ENCODE data around the gene BCL6B. TPM values are rescaled to one million over a fixed set of nuclear protein-coding genes. Genes with fewer than 3 reads are reported as not detected.
"Not testable (repeated sequence)": the region's sequence is repeated elsewhere in the genome, so short reads cannot be mapped to it uniquely, and the experiment has no call there.

The BCL6B gene
- total RNA-seq, 8 experiments from 2014 or later = 0.05 to 1.5 (median 0.58) TPM; not detected in 1

- Histone ChIP-seq H3K27ac (no peak overlapping the region), H3K4me1 (replicated peaks in 1 of 2) (peaks cover 13 to 30% of the 10 kb centered on the region in 2 donors), H3K4me3 (no peak overlapping the region)
- ATAC-seq (replicated peaks in 6 of 8) = no peak
- in situ Hi-C loops (cut with MboI; ENCODE audit: low pct_unique_long_range_greater_than_20kb in 2 of 9, low sequenced_read_pairs in 9 of 9, unreplicated experiment in 9 of 9) = loop anchor here in 6 of 9 experiments (10.0 to 25.0 kb wide), 5 partner anchors 87 to 515 kb away; partner anchors contain the start of genes SENP3 (in 1 of the 6), SLC2A4 (in 1 of the 6), TNFSF13 (in 1 of the 6) and YBX2 (in 1 of the 6)
- 23 to 98% (median 76%) methylated on average over 4 to 6 of the region's 6 CpGs; no CpG with 5 or more reads in 2 of the 10 experiments for WGBS, 10 experiments
Measured at GRCh38 chr17:7047566-7047965, 24.7 kb downstream of the BCL6B start.

GRCh38 chr17:7048968-7049367 is 26.1 kb downstream of the BCL6B start:
- peaks cover 8 to 16% of the 10 kb centered on the region in 2 donors for H3K4me1 ChIP-seq (replicated peaks in 1 of 2)
- in situ Hi-C loops (cut with MboI; ENCODE audit: low pct_unique_long_range_greater_than_20kb in 2 of 9, low sequenced_read_pairs in 9 of 9, unreplicated experiment in 9 of 9) = loop anchor here in 6 of 9 experiments (10.0 to 25.0 kb wide), 5 partner anchors 86 to 513 kb away; partner anchors contain the start of genes SENP3 (in 1 of the 6), SLC2A4 (in 1 of the 6), TNFSF13 (in 1 of the 6) and YBX2 (in 1 of the 6)
- 0 to 80% (median 62%) methylated on average over 1 to 6 of the region's 6 CpGs for WGBS, 10 experiments
- H3K4me3 ChIP-seq = no peak overlapping the region
- peak in 1 of 8 experiments; percentile 18 for ATAC-seq (replicated peaks in 6 of 8)
- no peak overlapping the region for H3K27ac ChIP-seq

GRCh38 chr17:7050583-7050982 is 27.7 kb downstream of the BCL6B start:
- not testable (repeated sequence) for H3K27ac ChIP-seq; ATAC-seq (replicated peaks in 6 of 8); H3K4me3 ChIP-seq
- in situ Hi-C loops (cut with MboI; ENCODE audit: low pct_unique_long_range_greater_than_20kb in 2 of 9, low sequenced_read_pairs in 9 of 9, unreplicated experiment in 9 of 9) = loop anchor here in 2 of 9 experiments (5.0 to 25.0 kb wide), 2 partner anchors 82 to 112 kb away; no protein-coding TSS in a partner anchor
- 29 to 93% (median 55%) methylated on average over 1 to 4 of the region's 9 CpGs; no CpG with 5 or more reads in 3 of the 10 experiments for WGBS, 10 experiments
- peaks cover 8 to 13% of the 10 kb centered on the region in 2 donors for H3K4me1 ChIP-seq (replicated peaks in 1 of 2)

DNA sequence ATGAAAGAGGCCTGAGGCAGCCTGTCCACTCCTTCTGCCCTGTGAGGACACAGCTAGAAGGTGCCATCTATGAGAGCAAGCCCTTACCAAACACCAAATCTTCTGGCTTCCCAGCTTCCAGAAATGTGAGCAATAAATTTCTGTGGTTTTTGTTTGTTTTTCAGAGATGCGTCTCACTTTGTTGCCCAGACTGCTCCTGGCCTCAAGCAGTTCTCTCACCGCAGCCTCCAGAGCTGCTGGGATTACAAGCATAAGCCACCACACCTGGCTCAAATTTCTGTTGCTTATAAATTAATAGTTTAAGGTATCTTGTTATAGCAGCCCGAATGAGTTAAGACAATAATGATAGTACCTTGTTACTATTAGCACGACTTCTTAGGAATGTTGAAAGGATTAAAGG is 33.5 kb downstream of the BCL6B start:
- H3K4me3 ChIP-seq = no peak overlapping the region
- 80 to 93% (median 91%) methylated on average over 1 to 4 of the region's 4 CpGs; no CpG with 5 or more reads in 5 of the 10 experiments for WGBS, 10 experiments
- no peak overlapping the region for H3K27ac ChIP-seq
- no peaks in the 10 kb centered on the region for H3K4me1 ChIP-seq (replicated peaks in 1 of 2)
- in situ Hi-C loops (cut with MboI; ENCODE audit: low pct_unique_long_range_greater_than_20kb in 2 of 9, low sequenced_read_pairs in 9 of 9, unreplicated experiment in 9 of 9) = loop anchor here in 1 of 9 experiments (25.0 kb wide), 1 partner anchor 106 kb away; no protein-coding TSS in a partner anchor
- no peak for ATAC-seq (replicated peaks in 6 of 8)

DNA sequence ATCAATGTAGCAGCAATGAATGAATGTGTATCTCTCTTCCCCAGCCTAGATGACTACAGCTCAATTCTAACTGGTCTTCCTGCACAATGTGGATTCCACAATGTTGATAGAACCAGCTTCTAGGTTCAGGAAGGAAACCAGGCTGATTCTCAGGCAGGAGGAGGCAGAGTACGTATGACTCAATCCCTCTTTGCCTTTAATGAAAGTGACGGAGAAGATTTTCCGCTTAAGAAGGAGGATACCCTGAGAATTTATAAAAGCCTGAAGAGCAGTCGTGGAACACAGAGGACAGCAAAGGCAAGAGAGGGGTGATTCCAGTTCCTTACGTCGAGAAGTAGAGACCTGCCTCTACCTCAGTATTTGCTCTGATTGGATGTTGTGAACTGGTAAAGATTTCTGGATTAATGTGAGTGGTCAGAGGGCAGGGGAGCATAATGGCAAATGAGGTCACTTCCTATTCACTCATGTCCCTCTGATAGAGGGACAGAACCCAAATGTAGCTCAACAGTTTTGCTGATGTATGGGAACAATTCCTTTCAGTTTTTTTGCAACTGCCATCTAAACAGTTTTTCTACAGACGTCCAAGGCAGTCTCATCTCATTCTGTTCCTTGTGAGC is 36.1 kb downstream of the BCL6B start:
- Histone ChIP-seq H3K4me3 (no peak overlapping the region), H3K4me1 (replicated peaks in 1 of 2) (peaks cover 0 to 17% of the 10 kb centered on the region in 2 donors), H3K27ac (no peak overlapping the region)
- WGBS, 10 experiments = 57 to 85% (median 76%) methylated on average over 2 to 7 of the region's 7 CpGs; no CpG with 5 or more reads in 3 of the 10 experiments
- peak in 2 of 8 experiments; percentile 19 to 22 for ATAC-seq (replicated peaks in 6 of 8)
- in situ Hi-C loops (cut with MboI; ENCODE audit: low pct_unique_long_range_greater_than_20kb in 2 of 9, low sequenced_read_pairs in 9 of 9, unreplicated experiment in 9 of 9) = loop anchor here in 1 of 9 experiments (25.0 kb wide), 1 partner anchor 103 kb away; no protein-coding TSS in a partner anchor

GRCh38 chr17:7060165-7060891 is 37.5 kb downstream of the BCL6B start:
- Histone ChIP-seq H3K4me1 (replicated peaks in 1 of 2) (peaks cover 0 to 22% of the 10 kb centered on the region in 2 donors), H3K4me3 (no peak overlapping the region), H3K27ac (no peak overlapping the region)
- whole genome bisulfite sequencing, 10 experiments = 4 to 83% (median 29%) methylated on average over 1 to 6 of the region's 6 CpGs
- ATAC-seq (replicated peaks in 6 of 8) = peak in 5 of 8 experiments; percentile 68 to 76 (median 75)
- in situ Hi-C loops (cut with MboI; ENCODE audit: low pct_unique_long_range_greater_than_20kb in 2 of 9, low sequenced_read_pairs in 9 of 9, unreplicated experiment in 9 of 9) = loop anchor here in 1 of 9 experiments (25.0 kb wide), 1 partner anchor 102 kb away; no protein-coding TSS in a partner anchor

DNA sequence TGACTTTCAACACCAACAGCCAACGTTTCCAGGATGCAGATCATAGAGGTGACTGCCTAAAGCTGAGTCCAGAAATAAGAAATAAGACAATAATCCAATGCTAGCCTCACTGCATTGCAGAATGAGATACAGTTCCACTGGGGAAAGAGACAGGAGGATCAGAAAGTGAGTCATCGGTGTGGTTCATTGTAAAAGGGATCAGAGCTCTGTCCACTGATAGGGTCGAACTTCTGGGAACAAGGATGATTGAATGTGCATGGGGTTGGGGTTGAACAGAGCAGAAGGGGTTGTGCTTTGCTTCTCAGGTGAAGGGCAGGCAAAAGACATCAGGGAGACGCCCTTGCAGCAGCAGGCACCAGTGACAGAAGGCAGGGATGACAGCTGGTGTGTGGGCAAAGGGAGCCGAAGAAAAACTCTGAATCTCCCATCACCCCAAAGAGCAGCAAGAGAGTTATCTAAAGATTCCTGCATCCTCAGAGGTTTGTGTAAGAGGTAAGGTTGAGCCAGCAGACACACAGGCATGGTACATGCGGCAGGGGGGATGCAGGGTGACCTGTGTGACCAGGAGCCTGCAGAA is 40.8 kb downstream of the BCL6B start:
- Histone ChIP-seq H3K4me1 (replicated peaks in 1 of 2) (peaks cover 0 to 22% of the 10 kb centered on the region in 2 donors), H3K4me3 (no peak overlapping the region), H3K27ac (peak overlapping the region in 1 of 2 donors; percentile 64)
- peak in 6 of 8 experiments; percentile 31 to 71 (median 62) for ATAC-seq (replicated peaks in 6 of 8)
- 0 to 76% (median 37%) methylated on average over 1 to 5 of the region's 6 CpGs; no CpG with 5 or more reads in 1 of the 10 experiments for WGBS, 10 experiments
- in situ Hi-C loops (cut with MboI; ENCODE audit: low pct_unique_long_range_greater_than_20kb in 2 of 9, low sequenced_read_pairs in 9 of 9, unreplicated experiment in 9 of 9) = loop anchor here in 1 of 9 experiments (25.0 kb wide), 1 partner anchor 99 kb away; no protein-coding TSS in a partner anchor

GRCh38 chr17:7064261-7064660 is 41.4 kb downstream of the BCL6B start:
- Histone ChIP-seq H3K4me1 (replicated peaks in 1 of 2) (peaks cover 0 to 22% of the 10 kb centered on the region in 2 donors), H3K4me3 (no peak overlapping the region), H3K27ac (peak overlapping the region in 1 of 2 donors; percentile 64)
- ATAC-seq (replicated peaks in 6 of 8) = peak in 6 of 8 experiments; percentile 20 to 80 (median 45)
- in situ Hi-C loops (cut with MboI; ENCODE audit: low pct_unique_long_range_greater_than_20kb in 2 of 9, low sequenced_read_pairs in 9 of 9, unreplicated experiment in 9 of 9) = loop anchor here in 1 of 9 experiments (25.0 kb wide), 1 partner anchor 98 kb away; no protein-coding TSS in a partner anchor
- WGBS, 10 experiments = 0 to 80% (median 42%) methylated on average over 1 to 3 of the region's 4 CpGs; no CpG with 5 or more reads in 2 of the 10 experiments

DNA sequence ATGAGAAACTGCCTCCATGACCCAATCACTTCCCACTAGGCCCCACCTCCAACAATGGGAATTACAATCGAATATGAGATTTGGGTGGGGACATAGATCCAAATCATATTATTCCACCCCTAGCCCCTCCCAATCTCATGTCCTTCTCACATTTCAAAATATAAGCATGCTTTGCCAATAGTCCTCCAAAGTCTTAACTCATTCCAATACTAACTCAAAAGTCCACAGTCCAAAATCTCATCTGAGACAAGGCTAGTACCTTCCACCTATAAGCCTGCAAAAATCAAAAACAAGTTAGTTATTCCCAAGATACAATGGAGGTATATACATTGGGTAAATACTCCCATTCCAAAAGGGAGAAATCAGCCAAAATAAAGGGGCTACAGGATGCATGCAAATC is 44.3 kb downstream of the BCL6B start:
- H3K4me3 ChIP-seq = no peak overlapping the region
- ATAC-seq (replicated peaks in 6 of 8) = no peak
- 0 to 100% (median 60%) methylated on average over 1 of the region's 1 CpG; no CpG with 5 or more reads in 5 of the 10 experiments for WGBS, 10 experiments
- no peak overlapping the region for H3K27ac ChIP-seq
- peaks cover 0 to 22% of the 10 kb centered on the region in 2 donors for H3K4me1 ChIP-seq (replicated peaks in 1 of 2)
- in situ Hi-C loops (cut with MboI; ENCODE audit: low pct_unique_long_range_greater_than_20kb in 2 of 9, low sequenced_read_pairs in 9 of 9, unreplicated experiment in 9 of 9) = loop anchor here in 1 of 9 experiments (25.0 kb wide), 1 partner anchor 95 kb away; no protein-coding TSS in a partner anchor

GRCh38 chr17:7068268-7068667 is 45.4 kb downstream of the BCL6B start:
- WGBS, 10 experiments = 0 to 22% (median 0%) methylated on average over 1 of the region's 1 CpG; no CpG with 5 or more reads in 2 of the 10 experiments
- in situ Hi-C loops (cut with MboI; ENCODE audit: low pct_unique_long_range_greater_than_20kb in 2 of 9, low sequenced_read_pairs in 9 of 9, unreplicated experiment in 9 of 9) = loop anchor here in 1 of 9 experiments (25.0 kb wide), 1 partner anchor 94 kb away; no protein-coding TSS in a partner anchor
- Histone ChIP-seq H3K4me1 (replicated peaks in 1 of 2) (peaks cover 0 to 12% of the 10 kb centered on the region in 2 donors), H3K27ac (no peak overlapping the region), H3K4me3 (no peak overlapping the region)
- no peak for ATAC-seq (replicated peaks in 6 of 8)

DNA sequence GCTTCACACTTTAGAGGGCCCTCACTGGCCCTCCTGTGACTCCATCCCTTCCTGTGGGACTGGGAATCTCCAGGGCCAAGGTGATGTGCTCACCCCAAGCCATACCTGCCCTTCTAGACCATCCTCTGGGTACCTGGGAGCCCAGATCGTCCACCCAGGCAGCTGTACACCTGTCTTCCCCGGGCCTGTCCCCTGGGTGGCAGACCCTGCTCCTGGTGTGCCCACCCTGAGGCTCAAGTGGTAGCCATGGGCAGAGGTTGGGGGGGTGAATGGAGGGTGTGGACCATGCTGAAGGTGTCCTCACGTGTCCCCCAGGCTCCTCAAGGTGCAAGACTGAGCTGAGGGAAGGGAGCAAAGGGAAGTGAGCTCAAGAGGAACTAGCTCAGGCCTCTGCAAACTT is 47.9 kb downstream of the BCL6B start:
- no peak overlapping the region for H3K27ac ChIP-seq
- H3K4me1 ChIP-seq (replicated peaks in 1 of 2) = no peaks in the 10 kb centered on the region
- 0 to 71% (median 40%) methylated on average over 1 of the region's 3 CpGs; no CpG with 5 or more reads in 6 of the 10 experiments for WGBS, 10 experiments
- in situ Hi-C loops (cut with MboI; ENCODE audit: low pct_unique_long_range_greater_than_20kb in 2 of 9, low sequenced_read_pairs in 9 of 9, unreplicated experiment in 9 of 9) = loop anchor here in 1 of 9 experiments (25.0 kb wide), 1 partner anchor 92 kb away; no protein-coding TSS in a partner anchor
- ATAC-seq (replicated peaks in 6 of 8) = no peak
- no peak overlapping the region for H3K4me3 ChIP-seq

DNA sequence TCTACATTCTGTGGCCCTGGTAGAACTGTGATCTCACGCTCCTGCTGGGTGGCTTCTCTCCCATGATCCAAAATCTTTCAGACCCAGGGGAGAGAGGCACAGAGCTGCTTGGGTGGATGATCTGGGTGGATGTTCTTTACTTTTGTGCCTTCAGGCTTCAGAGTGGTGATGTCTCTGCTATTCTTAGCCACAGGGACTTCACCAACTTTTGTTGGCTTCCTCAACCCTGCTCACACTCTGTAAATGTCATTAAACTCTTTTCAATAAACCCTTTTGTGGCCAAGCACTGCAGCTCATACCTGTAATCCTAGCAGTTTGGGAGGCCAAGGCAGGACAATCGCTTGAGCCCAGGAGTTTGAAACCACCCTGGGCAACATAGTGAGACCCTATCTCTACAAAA is 49.6 kb downstream of the BCL6B start:
- Histone ChIP-seq H3K4me1 (replicated peaks in 1 of 2) (no peaks in the 10 kb centered on the region), H3K4me3 (no peak overlapping the region), H3K27ac (no peak overlapping the region)
- no peak for ATAC-seq (replicated peaks in 6 of 8)
- in situ Hi-C loops (cut with MboI; ENCODE audit: low pct_unique_long_range_greater_than_20kb in 2 of 9, low sequenced_read_pairs in 9 of 9, unreplicated experiment in 9 of 9) = loop anchor here in 1 of 9 experiments (25.0 kb wide), 1 partner anchor 90 kb away; no protein-coding TSS in a partner anchor
- WGBS, 10 experiments = 40 to 86% (median 71%) methylated on average over 1 to 2 of the region's 2 CpGs; no CpG with 5 or more reads in 5 of the 10 experiments
